Fibroblast of the conjunctiva (primary cell): ENCODE results near the gene NT5DC1.

Source experiments
- DNase-seq: peaks from one replicate; pipeline ENCODE4 v3.0.0-alpha.2; 2010; ENCODE audit warnings: low read depth

The NT5DC1 gene

DNA sequence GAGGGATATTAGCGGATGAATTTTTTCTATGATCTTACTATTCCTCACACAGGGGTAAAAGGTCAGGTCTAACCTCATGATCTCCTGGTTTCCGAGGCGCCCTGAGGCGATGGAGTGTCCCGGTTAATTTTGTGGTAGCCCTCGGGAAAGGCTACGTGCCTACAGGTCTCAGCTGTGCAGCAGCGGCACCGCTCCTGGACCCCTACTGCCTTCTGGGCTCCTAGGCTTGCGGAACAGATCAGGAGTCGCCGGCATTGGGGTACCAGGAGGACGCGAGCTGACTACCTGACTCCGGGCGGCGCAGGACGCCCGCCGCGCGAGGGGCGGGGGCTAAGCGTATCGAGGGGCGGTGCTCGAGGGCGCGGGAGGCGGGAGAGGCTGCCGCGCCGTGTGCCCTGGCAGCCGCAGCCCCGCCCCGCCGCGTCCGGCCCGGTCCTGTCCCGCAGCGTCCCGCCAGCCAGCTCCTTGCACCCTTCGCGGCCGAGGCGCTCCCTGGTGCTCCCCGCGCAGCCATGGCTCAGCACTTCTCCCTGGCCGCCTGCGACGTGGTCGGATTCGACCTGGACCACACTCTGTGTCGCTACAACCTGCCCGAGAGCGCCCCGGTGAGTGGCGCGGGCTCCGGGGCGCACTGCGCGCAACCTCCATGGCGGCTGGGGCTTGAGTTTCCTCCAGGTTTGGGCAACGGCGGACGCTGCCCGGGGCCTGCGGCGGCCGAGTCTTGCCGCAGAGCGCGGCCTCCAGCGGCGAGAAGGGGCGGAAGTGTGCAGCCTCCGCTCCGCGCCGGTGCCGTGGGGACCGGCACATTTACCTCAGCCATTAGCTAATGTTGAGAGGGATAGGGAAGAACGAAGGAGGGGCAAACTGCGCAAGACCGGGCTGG, at the start of gene NT5DC1:
TSS of gene NT5DC1 (plus strand) at position 435 of the 883 bp plus-strand sequence. CDS start at position 513, 78 bp downstream.
- peak; percentile 27 for DNase-seq

DNA sequence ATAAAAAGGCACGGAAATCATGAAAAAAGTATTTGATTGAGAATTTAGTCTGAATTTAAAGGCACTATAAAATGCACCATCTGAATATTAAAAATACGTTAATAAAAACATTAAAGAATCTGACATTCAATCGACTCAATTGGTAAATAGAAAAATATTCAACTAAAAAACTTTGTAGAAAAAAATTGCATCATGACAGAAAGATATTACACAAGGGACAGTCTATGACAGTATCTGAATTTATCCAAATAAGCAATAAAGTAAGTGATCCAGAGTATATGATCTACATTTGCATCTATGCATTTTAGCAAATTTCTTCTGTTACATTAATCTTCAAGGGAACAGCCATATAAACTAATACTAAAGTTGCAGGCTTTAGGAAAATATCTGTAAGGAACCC, 49.4 kb upstream of the NT5DC1 start:
- DNase-seq = no peak

DNA sequence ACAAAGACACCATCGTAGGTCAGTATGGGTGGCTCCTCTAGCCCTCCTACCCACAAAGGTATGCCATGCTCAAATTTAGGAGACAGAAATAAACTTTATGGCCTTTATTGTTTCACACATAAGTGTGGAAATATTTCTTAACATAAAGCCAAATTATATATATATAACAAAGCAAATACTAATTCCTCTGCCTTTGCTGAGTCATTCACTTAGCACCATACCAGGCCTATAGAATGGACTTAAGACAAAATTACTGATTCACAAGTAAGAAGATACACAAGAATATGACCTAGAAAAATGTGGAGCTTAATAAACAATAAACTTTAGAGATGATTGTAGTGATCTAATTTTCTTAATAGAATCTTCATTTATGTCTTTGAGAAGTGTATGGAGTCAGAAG, 45.1 kb upstream of the NT5DC1 start:
- DNase-seq = no peak

DNA sequence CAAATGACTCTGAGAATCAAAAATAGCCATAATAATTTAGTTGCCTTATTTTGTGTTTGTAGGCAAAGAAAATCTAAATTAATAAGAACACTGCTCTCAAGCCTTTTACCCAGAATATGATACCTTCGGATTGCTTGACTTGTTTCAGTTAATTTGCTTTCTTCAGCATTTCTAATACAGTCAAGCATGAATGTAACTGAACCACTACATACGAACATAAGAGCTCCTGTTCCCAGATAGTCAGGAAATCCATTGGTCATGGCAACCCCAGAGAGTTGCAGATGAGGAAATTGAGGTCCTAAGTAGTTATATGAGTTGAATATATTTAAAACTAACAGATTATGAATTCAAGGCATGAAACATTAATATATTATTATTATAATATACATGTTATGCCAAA, 42.9 kb upstream of the NT5DC1 start:
- no peak for DNase-seq

DNA sequence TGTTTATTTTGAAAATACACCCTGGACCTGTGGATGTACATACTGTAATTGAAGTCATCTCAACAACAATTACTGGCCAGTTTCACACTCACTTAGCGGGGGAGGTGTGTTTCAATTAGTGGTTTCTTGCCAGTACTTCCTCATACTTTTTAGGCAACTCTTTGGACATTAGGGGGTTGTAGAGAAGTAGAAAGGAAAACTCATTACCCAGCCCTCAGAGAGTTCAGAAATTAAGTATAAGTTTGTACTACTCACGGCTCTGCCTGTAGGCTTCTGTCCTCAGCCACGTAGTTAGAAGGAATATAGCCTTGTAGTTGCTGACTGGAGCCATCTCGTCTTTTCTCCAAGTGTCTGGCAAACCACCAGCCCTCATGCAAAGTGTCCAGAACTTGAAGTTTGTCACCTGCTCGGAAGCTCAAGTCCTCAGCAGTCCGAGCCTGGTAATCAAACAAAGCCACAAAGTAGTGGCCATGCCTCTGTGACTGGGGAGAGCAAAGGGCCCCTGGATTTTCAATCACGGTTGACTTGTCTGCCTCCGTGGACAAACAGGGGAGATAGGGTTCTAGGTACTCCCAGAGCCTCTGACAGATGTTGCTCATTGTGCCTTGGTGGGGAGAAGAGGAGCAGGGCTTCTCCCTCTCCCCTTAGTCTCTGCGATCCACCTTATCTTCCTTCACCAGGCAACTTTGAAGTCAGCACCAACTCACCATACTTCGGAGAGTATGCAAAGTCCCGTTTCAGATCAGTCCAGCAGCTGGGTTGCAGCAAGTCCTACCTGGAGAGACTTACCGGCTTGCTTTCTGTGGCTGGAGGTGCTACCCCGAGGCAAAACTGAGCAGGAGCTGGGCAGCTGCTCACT, 40.7 kb upstream of the NT5DC1 start:
- no peak for DNase-seq

DNA sequence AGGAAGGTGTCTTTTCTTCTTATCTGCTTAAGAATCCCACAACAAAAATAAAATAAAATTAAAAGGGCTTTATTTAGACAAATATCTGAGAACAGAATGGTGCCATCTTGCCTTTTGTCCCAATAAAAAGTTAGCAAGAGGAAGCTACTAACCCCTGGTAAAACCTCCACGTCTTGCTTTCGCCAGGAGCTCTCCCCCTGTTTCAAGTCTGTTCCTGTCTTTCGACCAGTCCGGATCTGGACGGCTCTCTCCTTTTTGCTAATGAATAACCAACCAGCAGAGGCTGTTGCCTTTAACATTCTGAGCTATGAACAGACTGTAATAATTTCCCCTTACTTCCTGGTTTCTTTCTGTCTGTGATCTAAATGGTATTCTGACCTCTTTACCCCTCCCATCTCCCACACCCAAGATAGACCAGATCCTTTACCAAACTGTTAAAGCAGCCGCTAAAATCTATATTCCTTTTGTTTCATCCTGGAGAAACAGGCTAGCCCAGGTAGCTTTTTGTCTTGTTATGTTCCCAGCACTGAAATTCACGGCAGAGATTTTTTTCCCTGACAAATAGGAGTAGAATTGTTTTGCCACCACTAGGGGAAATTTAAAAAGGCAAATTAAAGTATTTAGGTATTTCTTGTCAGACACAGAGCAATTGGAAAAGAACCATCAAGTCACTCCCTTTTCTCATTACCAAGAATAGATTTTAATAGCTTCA, 39.9 kb upstream of the NT5DC1 start, which contains the start of gene FRK:
TSS of gene FRK (minus strand) at position 320 of the 712 bp plus-strand sequence. CDS start 580 bp downstream, outside the sequence.
- no peak for DNase-seq

DNA sequence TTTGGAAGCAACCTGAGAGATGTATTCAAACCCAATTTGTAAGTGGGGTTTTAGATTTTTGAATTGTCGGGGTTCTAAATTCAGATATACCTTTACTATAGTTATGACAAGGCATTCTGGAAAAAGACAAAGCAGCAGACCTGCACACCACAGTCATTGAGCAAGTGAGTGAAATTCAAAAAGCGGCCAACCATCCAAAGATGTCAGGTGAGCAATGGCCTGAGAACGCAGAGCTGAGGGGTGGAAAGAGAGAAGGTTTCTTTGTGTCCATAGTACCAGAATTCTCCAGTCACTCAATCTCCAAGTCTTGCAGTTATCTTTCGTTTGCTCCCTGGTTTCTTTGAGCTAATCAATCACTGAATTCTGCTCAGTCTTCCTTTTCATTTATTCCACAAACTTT, 38.2 kb upstream of the NT5DC1 start:
- DNase-seq = no peak

DNA sequence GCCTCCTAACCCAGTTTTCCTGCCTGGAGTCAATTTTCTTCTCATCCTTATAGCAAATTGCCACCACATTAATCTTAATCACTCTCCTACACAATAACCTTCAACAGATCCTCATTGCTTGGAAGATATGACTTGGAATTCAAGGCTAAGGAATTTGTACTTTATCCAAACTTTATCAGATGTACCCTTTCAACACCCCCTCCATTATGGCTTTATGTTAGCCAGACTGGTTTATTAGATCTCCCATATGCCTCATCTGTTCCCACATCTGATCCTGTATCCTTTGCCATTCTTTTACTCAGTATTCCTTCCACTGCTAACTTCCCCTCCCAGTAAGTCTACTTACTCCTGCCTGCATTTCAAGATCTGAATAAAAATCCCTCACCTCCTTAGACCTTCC, 36.0 kb upstream of the NT5DC1 start:
- no peak for DNase-seq

DNA sequence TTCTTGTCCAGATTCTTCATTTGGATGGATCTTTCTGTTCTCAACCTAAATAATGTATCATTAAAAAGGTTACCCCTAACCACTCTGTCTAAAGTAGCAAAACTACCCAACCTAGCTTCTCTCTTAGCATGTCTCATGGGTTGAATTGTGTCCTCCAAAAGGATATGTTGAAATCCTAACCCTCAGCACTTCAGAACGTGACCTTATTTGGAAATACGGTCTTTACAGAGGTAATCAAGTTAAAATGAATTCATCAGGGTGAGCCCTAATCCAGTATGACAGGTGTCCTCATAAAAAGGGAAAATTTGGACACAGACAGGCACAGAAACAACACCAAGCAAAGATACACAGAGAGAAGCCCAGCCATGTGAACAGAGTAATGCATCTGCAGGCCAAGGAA, 33.9 kb upstream of the NT5DC1 start:
- DNase-seq = no peak

DNA sequence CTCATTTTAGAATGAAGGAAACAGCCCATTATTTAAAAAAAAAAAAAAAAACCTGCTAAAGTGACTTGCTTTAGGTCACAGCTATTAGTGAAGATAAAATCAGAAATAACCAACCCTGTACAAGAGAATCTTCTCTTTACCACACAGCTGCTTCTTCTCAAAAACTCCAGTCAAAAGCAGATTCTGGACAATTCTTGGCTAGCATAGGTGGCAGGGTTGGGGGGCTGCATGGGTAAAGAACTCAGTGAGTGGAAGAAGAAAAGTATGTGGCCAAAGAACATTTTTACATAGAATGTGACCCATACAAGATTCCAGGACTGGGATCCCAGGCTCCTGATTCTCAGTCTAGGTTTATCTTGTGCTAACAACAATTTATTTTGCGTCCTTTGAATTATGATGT, 30.6 kb upstream of the NT5DC1 start:
- DNase-seq = no peak

DNA sequence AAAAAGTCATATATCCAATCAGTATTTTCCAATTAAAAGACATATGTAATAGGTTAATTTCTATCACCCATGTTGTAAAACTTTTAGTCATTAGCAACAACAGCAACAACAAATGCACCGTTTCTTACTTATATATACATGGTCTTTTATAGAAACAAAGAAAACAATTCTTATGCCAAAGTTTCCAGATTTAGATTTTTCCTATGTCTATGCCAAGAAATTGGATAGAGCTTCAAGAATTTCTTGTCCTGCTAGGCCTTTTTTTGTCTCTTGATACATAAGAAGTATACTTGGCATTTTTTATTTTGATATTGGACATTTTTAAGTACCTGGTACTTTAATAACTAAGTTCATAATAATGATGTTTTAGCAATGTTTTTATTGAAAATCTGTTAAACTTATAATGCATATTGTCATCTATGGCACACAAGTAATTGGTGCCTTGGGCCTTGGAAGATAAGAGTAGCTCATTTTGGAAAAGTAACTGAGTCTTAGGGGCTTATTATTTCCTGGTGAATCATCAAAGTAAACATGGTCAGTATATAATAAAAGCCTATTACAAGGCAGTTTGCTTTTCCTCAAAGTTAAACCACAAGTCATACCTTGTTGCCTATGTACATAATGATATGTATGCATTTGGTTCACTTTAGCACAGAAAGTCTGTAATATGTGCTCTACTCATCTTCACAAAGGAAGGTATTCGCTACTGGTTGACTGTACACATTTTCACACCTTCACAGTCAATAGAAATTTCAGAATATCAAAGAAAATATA, 29.9 kb upstream of the NT5DC1 start:
- DNase-seq = no peak

DNA sequence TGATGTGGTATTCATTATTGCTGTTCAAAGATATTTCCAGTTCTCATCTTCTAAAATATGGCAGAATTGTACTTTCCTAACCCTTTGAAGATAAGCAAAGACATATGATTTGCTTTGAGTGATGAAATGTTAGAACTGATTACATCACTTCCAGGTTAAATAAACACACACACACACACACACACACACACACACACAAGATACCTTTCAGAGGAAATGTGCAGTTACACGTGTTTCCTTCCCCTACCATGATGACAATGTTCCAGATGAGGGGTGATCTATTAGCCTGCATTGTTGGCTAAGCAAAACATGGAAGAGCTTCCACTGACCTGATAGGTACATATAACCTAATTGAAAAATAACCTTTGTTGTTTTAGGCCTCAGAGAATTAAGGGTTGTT, 28.3 kb upstream of the NT5DC1 start:
- no peak for DNase-seq

DNA sequence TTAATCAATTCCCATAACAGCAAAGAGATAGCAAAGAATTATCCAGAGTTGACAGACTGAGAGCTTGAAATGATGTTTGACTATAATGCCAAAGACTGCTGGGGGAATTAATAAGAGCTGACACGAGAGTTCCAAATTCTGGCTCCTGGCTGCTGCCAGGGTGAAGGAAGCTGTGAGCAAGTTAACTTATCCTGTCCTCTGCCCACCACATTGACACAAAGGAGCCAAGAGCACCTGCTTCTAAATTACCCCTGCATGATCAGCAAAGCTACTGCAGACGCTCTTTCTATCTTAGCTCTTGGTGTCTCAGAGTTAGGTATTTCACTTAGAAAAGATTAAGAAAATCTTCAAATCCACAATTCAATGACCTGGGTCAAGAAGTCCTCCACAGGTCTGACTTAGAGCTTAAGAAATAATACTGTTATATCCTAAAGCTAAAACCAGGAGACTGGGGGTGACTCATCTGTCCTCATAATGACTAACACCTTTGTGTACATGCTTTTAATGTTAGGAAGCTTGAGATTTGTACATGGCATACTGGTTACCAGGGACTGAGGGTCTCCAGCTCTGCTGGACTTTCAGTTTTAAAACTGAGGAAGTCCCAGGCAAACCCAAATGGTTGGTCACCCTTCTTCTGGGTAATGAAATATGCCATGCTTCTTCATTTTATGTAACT, 26.8 kb upstream of the NT5DC1 start:
- peak; percentile 5 for DNase-seq

DNA sequence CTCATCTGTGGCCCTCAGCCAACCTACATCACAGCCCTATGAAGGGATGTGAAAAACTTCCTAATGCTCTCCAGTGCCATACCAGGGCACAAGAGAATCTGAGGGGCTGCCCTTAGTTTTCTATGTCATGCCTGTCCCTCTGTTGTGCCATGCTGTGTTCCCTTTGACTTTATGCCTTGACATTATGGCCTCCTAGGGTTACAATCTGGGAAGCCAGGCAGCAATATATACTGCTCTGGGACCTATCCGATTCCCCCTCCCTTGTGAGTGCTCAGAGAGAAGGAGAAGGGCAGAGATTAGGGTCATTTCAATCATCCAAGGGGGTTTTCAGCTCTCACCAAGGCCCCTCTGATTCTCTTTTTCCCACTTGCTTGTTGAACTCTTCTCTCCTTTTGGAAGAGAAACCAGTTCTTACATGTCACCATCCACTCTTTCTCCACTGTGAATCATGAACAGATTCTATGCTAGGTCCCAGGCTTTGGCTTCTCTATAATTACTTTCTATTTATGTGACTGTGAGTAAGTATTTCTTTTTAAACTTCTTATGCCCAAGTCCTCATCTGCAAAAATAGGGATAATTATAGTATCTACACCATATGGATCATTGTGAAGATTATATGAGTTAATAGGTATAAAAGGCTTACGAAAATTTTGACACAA, 25.8 kb upstream of the NT5DC1 start:
- no peak for DNase-seq

DNA sequence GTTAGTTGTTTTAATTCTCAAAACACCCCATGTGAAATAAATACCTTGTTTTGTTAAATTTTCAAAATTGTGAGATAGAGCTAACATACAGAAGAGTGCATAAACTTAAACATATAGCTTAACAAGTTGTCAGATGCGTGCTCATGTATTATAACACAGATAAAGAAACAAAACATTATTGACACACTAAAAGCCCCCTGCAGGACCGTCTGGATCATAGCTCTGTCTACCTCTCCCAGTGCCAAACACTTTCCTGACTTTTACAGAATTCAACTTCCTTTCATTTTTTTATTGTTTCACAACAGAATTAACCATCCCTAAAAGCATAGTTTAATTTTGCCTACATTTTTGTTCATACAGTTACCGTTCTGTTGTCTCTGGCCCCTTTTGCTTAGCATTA, 22.1 kb upstream of the NT5DC1 start:
- DNase-seq = no peak

DNA sequence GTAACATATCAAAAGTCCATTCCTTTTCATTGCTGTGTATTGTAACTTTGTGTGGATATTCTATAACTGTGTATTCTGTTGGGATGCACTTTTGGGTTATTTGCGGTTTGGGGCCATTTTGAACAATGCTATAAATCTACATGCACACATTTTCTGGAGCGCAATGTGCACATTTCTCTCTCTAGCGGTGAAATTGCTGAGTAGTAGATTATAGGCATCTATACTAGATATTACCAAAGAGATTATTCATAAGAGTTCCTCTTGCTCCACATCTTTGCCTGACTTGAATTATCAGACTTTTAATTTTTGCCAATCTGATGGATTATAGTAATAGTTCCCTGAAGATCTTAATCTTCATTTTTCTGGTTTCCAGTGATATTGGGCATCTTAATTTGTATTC, 21.7 kb upstream of the NT5DC1 start:
- no peak for DNase-seq

DNA sequence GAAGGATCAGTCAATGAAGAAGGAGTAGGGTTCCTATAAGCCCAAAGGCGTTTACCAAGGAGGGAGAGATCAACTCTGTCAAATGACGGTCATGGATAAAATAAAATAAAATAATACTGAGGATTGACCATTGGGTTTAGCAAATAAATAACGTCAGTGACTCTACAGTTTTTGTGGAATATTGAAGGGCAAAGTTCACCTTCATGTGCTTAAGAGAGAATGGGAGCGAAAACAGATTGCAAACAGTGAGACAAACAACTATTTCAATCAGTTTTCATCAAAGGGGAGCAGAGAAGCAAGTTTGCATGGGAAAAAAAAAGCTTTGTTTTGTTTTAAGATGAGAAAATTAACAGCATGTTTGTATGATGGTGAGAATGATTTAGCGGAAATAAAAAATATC, 17.6 kb upstream of the NT5DC1 start:
- DNase-seq = no peak

DNA sequence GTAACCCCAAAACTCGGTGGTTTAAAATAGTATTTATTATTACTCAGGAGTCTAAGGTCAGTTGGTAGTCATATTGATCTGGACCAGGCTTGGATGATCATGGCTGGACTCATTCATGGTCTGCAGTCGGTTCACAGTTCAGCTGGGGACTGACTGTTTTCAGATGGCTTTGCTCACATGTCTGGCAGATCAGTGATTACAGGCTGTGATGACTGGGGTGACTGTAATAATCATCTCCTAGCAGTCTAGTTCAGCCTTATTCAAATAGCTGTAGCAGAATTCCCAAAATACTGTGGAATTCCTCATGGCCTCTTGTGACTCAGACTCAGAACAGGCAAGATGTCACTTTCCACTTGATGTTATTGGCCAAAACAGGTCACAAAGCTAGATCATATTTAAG, 16.4 kb upstream of the NT5DC1 start:
- no peak for DNase-seq

DNA sequence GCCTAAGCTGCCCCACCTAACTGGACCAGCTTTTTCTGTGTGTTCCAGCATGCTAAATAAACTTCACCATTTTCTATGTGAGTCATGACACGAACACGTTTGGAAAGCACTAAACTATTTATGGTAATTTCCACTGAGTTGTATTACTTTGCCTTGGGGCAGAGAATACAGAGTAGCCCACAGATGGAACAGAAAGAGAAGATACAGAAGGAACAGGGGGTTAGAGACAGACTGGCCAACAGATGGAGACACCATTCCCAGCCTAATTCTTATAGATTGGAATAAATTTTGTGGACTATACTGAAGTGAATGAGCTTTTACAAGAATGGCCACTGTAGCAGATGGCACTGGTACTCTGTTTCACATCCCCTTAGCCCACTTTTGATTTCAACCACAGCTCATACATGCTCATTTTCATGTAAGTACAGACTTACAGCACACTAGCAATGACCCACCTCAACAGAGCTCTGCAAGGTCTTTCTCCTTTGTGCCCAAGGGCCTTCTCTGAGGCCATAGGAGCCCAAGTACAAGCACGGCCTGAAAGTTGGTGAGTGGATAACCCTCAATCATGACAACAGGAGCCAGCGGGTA, 13.1 kb upstream of the NT5DC1 start:
- DNase-seq = no peak

DNA sequence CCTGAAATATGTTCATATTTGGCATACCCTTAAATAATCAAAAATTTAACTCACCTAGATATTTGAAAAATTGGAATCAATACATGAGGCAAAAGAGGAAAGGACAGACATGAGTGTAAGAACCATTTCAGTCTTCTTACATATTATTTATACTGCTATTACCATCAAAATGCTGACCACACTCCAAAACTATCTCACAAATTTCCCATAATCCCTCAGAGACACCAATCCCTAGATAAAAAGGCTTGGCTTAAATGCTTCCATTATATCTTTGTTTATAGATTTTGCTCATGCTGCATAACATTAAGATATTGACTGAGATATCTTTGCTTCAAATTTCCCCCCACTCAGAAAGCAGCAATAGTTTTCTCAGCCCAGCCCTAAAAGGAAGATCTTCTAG, 11.7 kb upstream of the NT5DC1 start:
- no peak for DNase-seq
